Umbilical cord (tissue), 2 donors: ENCODE results near the gene HYDIN. TPM values are rescaled to one million over a fixed set of nuclear protein-coding genes. Genes with fewer than 3 reads are reported as not detected.
"Not testable (repeated sequence)": the region's sequence is repeated elsewhere in the genome, so short reads cannot be mapped to it uniquely, and the experiment has no call there.

Source experiments
- DNase-seq: peaks from one replicate; pipeline ENCODE4 v3.0.0-alpha.2; 2015; ENCODE audit warnings: low spot score
- total RNA-seq: library from RNA; depleted of rRNA; stranded (reverse); fragments of >200 nt; gene quantifications from one replicate; pipeline ENCODE4 v1.2.3, GENCODE V29; 2014; ENCODE audit warnings: low replicate concordance; ENCODE audit not compliant: insufficient read depth

The HYDIN gene
- total RNA-seq, 1 donor from 2014 or later = 8.2 TPM

DNA sequence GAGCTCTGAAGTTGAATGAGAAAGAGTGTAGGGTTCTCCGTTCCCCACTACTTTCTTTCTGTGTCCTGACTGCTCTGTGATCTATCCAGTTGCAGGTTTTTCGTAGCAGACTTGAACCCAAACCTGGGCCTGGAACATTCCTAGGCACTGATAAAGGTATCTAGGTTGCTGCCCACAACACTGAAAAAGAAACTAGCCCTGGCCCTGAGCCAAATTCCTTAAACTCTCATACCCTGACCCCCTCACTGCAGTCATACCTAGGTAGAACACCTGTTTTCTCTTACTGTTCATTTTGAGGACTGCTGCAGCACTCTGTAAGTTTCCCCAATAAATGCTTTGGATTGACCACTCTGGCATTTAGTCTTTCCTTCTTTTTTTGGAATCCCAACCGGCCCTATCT, 5.4 kb downstream of the HYDIN start:
- no peak for DNase-seq

DNA sequence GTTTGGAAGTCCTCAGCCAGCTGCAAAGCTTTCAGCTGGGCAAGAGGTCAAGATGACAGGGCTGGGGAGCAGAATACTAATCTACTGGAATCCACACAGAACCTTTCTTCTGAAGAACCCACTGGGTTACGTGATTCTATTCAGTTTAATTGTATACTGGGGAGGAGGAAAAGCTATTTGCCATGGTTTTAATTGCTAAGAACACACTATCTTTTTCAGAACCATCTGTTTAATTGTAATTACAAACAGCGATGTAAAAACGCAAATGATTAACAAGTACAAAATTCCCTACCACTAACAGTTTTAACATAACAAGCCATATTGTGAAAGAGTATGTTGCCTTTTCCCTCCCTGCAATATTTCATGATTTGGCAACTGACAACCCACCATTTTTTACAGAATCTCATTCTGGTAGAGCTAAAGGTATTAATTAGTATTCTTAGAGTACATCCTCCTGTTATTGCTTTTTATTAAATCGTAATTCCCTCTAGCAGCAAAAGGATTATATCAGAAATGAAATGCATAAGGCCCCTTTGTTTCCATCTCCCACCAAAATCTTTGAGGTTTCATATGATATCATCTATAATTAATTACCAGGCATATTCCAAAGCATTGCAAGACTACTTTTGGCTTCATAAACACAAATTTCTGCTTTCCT, 12.1 kb downstream of the HYDIN start:
- peak; percentile 5 for DNase-seq

DNA sequence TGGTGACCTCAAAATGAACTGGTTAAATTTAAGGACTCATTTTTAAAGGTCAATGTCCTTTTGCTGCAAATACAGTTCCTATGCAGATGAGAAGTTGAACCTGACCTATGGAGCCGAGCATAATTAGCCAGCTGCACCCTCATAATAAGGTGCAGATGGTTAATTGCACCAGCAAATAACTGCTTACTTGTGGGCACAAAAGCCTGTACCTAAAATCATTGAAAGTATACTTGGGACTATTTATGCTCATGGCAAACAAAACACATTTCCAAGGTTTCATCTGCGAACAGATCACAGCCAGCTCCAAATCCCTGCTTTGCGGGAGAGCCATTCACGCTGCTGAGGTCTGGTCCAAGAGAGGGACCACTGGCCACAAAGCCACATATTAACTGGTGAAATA, 13.0 kb downstream of the HYDIN start:
- no peak for DNase-seq

DNA sequence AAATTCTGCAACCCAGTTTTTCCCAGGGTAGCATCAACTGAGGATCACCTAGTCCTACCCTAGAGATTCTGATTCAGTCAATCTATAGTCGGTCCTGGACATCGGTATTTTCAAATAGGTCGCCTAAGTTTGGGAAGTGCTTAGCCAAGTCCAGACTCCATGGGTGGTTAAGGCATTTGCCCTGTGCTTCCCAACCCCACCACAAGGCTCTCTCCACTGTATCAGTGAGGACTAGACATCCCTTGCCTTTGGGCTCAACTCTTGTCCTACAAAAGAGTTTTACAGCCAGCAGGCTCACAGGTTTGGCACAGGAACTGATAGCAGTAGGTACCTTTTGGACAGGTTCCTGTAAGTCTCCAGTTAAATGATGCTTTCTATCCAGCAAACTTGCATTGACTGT, 13.8 kb downstream of the HYDIN start:
- DNase-seq = no peak

DNA sequence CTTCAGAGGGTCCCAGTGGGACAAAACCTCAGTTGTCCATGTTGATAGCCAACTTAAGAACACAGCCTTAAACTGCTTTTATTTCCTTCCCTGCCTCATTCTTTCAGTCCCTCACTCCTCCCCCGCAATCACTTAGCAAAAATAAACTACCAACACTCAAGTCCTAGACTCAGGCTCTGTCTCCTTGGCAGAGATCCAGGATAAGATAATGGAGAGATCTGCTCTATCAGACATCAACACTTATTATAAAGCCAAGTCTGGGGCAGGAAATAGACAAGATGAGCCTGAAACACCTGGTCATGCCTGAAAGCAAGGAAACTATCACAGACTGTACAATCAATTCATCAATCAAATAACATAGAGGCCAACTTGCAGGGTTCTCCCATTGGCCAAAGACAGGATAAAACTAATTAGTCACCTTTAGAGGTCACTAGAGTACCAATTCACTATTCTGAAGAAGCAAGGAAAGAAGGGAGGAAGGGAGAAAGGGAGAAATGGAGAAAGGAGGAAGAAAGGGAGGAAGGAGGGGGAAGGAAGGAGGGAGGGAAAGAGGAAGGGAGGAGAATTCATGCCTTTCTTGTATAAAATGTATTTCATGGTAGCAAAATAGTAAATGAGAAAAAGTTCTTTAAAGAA, 15.7 kb downstream of the HYDIN start:
- no peak for DNase-seq

DNA sequence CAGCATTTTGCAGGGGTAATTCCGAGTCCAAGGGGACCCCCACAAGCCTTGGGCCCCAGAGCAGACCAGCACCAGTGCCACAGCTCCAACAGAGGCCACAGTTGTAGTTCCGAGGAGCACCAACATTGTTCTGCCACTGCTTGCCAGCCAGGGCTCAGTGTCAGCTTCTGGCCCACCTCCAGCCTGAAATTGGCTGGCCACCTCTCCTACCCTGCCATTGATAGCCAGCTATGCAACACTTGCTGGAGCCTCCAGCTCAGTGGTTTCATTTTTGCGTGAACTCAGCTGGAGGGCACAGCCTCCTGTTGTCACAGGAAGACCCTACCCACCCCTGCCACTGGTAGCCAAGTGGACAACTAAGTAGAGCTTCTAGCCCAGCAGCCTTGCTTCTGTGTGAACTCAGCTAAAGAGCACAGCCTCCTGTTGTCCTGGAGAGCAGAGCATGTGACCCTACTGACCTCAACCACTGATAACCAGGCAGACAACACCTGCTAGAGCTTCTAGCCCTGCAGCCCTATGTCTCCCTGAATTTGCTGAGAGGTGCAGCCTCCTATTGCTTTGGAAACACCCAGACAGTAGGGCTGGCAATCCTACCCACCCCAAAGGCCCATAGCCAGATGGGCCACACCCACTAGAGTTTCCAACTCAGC, 24.9 kb downstream of the HYDIN start:
- no peak for DNase-seq

DNA sequence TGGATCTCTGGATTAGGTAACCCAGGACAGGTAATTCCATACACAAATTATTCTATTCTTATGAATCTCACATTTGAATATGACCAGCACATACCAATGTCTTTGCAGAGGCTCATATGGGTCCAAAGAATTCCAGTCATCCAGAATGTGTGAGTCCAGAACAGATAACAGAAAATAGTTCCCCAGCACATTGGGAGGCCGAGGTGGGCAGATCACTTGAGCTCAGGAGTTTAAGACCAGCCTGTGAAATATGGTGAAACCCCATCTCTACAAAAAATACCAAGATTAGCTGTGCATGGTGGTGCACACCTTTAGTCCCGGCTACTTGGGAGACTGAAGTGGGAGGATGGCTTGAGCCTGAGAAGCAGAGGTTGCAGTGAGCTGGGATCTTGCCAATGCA, 26.9 kb downstream of the HYDIN start:
- DNase-seq = no peak

DNA sequence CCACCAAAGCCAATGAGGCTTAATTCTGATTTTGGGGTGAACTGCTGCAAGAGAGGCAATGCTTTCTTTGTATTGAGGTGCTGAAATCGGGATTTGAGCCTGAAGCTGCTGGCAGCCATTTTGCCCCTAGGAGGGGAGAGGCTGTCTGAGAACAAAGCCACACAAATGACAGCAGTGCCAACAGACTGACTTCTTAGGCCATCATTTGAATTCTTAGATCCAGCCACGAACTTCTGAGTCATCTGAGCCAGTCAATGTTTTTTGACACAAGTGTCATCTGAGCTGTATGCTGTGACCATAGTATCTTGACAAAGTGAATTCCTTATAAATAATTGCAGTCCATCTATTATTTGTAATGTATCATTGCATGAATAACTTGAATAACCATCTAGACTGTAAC, 29.0 kb downstream of the HYDIN start:
- DNase-seq = no peak

DNA sequence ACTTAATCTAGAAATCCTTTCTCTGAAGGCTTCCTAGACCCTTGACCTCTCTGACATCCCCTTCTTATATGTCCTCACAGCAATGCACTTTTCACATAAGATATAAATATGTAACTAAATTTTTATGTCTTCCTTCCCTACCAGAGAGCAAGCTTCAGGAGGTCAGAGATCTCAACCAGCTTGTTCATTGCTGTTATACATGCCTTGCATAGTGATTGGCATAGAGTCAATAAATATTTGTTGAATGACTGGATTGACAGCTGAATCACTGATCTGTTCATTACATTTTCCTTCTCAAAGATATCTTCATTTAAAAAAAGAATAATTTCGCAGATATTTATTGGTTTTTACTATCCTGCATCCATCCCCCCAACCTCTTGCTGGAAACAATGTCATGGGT, 29.5 kb downstream of the HYDIN start:
- DNase-seq = no peak

DNA sequence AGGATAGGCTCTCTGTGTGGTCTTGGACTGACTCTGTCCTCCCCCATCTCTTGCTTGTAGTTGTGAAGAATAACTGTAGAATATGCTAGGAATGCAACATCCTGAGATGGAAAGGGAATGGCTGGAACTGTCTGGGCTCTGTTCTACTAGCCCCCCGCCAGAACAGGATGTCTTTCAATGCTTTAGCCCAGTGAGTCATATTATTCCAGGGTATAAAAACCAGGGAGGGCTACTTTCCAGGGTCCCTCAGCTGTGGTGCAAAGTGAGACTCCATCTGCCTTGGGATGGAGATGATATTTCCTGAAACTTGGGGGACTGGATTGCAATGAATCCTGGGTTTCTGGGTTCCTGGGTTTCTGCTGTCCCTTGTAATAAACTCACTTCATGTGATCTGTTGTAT, 32.1 kb downstream of the HYDIN start:
- DNase-seq = no peak

DNA sequence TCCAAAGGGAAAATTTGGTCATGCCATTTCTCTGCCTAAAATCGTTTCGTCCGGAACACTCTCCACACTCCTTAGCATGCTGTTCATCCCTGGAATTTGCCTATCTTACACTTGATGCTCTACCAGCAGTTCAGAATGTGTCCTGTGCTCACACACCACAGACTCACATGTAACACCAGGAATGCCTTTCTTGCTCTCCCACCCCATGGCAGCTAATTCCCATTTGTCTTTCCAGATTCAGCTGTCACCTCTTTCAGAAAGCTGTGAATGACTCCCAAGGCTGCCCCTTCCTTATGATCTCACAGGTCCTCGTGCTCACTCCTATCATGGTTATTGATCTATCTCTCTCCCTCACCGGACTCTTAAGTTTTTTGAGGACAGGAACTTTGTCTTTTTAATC, 38.1 kb downstream of the HYDIN start:
- no peak for DNase-seq

DNA sequence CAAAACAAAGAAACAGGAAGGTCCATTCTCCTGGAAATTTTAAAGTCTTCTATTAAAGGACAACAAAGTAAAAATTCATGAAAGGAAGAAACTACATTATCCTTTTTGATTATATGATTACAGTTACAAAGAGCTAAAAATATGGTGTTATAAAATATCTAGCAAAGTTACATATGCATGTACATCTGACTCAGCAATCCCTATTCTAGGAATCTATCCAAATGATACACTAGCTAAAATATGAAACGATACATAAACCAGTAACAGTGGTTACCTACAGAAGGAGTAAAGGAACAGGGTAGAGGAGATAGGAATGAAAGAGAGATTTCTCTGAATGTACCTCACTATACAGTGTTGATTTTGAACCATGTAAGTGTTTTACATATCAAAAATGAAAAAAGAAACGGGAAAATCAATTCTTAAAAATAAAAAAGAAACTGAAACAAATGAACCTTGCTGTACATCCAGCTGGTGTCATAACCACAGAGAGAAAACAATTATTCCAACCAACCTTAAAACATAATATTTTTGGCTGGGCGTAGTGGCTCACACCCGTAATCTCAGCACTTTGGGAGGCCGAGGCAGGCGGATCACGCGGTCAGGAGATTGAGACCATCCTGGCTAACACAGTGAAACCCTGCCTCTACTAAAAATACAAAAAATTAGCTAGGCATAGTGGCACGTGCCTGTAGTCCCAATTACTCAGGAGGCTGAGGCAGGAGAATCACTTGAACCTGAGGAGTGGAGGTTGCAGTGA, 41.4 kb downstream of the HYDIN start:
- no peak for DNase-seq

DNA sequence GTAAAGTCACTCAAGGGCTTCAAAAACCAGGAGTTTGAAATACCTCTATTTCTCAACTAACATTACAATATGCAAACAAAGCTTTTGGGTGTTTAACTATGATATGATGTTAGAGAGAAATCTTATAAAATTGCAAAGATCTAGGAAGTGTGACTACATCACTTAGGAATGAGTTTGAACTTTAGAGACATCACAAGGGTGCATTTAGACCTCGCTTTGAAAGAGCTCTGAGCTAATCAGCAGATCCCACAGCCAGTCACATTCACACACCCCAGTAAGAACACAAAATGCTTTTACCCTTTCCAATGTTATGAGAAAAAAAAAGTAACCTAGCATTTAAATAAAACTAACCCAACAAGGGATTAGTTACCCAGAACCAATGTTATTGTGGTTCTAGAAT, 45.2 kb downstream of the HYDIN start:
- DNase-seq = peak; percentile 1

DNA sequence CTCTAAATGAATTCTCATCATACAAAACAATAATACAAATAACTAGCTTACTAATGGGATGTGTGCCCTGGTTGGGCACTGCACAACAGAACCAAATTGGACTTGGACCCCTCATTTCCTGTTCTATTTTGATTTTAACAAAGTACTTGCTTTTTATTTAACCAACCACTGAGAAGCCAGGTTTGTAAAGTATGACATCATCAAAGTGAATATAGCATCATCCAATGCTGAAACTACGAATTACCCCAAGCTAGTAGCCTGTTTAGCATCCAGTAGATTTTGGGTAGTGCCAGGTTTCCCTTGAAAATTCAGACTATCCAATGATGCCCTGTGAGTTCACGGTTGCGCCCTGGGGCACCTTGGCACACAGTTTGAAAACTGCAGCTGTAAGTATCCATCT, 51.0 kb downstream of the HYDIN start:
- DNase-seq = no peak

DNA sequence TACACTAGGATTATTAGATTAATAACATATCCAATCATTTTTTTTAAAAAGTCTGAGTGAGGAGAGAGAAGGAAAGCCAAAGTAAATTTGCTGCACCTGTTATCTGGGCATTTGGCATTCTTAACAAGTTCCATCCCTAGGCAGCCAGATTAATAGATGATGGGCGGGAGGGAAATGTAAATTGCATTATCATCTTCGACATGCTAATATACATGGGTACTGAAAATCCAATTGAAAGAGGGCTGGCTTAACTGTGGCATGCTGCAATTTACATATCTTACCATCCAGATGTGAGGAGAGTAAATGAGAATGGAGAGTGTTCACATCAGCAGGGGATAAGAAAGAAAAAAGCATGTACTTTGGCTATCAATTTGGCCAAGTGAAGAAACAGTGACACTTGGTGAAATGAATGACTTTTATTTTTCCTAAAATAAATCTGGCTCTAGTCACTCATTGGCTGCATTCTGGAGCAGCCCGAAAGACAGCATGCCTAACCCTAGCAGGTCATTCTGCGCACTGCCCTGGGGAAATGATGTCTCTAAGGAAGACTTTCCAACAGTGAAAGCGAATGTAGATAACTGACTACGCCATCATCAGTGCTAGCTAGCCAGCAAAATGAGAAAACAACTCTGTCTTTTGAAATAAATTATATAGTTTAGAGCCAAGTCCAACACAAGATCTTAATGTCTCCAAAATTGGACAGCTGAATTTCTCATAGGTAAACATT, 57.9 kb downstream of the HYDIN start:
- DNase-seq = no peak

DNA sequence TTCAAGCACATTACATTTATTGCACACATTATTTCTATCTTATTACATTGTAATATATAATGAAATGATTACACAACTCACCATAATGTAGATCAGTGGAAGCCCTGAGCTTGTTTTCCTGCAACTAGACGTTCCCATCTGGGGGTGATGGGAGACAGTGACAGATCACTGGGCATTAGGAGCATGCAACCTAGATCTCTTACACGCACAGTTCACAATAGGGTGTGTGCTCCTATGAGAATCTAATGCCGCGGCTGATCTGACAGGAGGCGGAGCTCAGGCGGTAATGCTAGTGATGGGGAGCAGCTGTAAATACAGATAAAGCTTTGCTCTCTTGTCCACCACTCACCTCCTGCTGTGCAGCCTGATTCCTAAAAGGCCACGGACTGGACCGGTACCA, 69.5 kb downstream of the HYDIN start:
- DNase-seq = not testable (repeated sequence)

DNA sequence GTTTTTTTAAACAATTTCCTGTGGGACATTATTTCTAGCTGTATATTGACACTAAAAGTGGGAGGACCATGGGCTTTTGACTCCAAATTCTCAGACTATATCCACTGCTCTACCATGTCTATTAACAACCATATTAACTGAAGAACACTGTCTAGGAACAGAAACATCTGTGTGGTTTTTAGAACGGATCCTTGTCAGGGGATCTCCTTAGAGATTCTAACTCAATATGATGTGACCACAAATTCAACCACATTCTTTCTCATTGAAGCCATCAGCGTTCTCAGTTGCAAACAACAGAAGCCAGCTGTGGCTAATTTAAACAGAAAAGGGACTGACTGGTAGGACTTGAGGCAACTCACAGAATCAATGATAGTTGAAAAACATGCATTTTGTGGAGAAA, 73.2 kb downstream of the HYDIN start:
- not testable (repeated sequence) for DNase-seq

DNA sequence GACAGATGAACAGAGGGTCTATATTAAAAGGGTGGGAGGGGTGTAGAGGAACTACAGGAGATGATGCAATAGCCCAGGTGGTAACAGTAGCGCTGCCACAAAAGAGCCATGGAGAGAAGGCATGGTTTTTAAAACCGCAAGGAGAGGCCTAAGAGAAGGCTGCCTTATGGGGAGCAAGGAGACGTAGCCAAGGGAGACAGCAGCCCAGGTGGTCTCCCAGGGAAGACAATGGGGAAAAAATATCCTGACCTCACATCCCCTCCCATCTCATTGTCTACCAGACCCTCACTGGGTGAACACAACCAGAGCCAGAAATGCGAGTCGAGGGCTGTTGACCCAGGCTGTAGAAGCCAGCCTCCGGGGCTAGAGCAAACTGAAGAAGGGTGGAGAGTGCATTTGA, 77.2 kb downstream of the HYDIN start:
- DNase-seq = not testable (repeated sequence)

DNA sequence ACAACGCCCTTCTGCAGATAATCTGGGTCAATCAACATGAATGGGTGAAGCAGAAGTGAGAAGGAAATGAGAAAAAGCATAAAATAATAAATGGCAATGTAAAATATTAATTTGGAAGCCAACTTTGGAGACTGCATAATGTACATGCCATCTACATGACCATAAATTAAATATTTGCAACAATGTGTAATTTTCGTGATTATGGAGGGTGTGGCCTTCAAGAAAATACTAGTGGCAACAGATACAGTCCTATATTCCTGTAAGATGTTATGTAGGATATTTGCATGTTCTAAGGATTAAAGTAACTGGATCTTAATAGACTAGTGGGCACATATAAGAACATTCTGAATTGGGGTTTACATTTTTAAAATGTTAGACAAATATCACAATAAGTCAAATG, 78.9 kb downstream of the HYDIN start:
- not testable (repeated sequence) for DNase-seq

DNA sequence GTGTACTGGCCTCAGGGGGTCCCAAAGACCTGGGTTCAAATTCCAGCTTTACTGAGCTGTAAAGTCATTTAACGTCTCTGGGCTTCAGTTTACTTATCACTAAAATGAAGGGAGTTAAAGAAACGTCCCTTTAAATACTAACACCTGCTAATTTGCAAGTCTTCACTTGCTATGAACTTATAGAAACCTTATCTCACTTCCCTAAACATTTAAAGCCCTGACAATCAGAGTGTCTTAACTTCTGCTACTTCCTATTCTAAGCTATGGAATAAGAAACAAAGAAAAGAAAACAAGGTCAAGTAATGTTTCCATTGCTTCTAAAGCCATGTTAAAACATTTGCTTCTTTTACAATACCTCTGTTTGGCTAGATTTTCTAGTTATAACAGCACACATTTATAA, 87.3 kb downstream of the HYDIN start:
- not testable (repeated sequence) for DNase-seq

DNA sequence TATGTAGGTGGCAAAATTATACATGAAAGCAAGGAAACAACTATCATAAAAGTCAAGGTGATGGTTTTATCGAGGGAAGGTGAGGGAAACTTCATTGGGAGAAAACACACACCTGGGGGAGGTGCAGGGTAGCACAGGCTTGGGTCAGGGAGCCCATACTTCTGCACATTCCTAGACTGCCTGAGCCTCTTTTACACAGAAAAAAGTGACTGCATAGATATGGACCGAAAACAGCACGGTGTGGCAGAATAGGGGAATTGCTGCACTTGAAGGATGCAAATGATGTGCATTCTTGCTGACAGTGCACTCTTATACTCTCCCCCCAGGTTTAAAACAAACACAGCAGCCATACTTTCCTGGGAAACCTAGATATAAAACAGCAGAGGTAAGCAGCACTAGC, 120.0 kb downstream of the HYDIN start:
- DNase-seq = not testable (repeated sequence)
